Measurements from ENCODE around the gene TNNT1.
A peak's percentile ranks its signal among the peaks of the same experiment; 100 is the strongest.

TNNT1 gene

GRCh38 chr19:55106591-55106990, 42.4 kb downstream of the TNNT1 start:
- DNase-seq = no peak

- DNase-seq = no peak
Observed at GRCh38 chr19:55105237-55105636, 43.8 kb downstream of the TNNT1 start.

- DNase-seq = no peak
Observed at GRCh38 chr19:55103190-55103589, 45.8 kb downstream of the TNNT1 start.

- no peak for DNase-seq
Observed at GRCh38 chr19:55101261-55101660, 47.7 kb downstream of the TNNT1 start.

- DNase-seq = no peak
Observed at GRCh38 chr19:55099557-55100506, 49.2 kb downstream of the TNNT1 start.

GRCh38 chr19:55098716-55099556, 50.1 kb downstream of the TNNT1 start:
- DNase-seq = no peak

- DNase-seq = no peak
Observed at GRCh38 chr19:55097864-55098715, 50.9 kb downstream of the TNNT1 start.

GRCh38 chr19:55096061-55096701, 52.8 kb downstream of the TNNT1 start:
- DNase-seq = no peak

GRCh38 chr19:55095260-55096060, 53.5 kb downstream of the TNNT1 start:
- no peak for DNase-seq

GRCh38 chr19:55094456-55095259, 54.3 kb downstream of the TNNT1 start:
- DNase-seq = no peak

- DNase-seq = no peak
Observed at GRCh38 chr19:55092423-55093318, 56.3 kb downstream of the TNNT1 start.

GRCh38 chr19:55091955-55092354, 57.1 kb downstream of the TNNT1 start:
- DNase-seq = no peak

- DNase-seq = no peak
Observed at GRCh38 chr19:55091126-55091910, 57.7 kb downstream of the TNNT1 start.

GRCh38 chr19:55090564-55090963, 58.4 kb downstream of the TNNT1 start:
- DNase-seq = no peak

- DNase-seq = no peak
Observed at GRCh38 chr19:55089342-55089944, 59.6 kb downstream of the TNNT1 start.

- peak; percentile 45 for DNase-seq
Observed at GRCh38 chr19:55088543-55089341, 60.3 kb downstream of the TNNT1 start.

GRCh38 chr19:55088021-55088451, 61.0 kb downstream of the TNNT1 start:
- no peak for DNase-seq

Data from NK-92 treated with Interleukin-12 subunit alpha and Interleukin-12 subunit beta, amount 100 ng/mL, for 24 hours (cell line).